HG03103 (cell line): ENCODE measurements around the gene MYH11.
"Not testable (repeated sequence)": the region's sequence is repeated elsewhere in the genome, so short reads cannot be mapped to it uniquely, and the experiment has no call there.

Experiments
- ATAC-seq: cut with Tn5 transposase; IDR thresholded peaks from one replicate; pipeline ENCODE4 v1.9.1; 2021; ENCODE audit warnings: low read depth; ENCODE audit not compliant: unreplicated experiment

Gene MYH11

DNA sequence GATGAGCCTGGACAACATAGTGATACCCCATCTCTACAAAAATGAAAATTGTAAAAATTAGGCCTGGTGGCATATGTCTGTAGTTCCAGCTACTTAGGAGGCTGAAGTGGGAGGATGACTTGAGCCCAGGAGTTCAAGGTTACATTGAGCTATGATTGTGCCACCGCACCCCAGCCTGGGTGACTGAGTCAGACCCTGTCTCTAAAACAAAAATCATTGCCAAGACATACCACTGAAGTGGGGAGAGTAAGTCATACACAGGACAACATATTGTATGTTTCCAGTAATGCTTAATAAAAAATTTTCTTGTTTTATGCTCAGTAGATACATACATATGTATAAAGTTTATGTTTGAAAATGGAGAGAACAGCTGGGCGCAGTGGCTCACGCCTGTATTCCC lies 167.5 kb downstream of the MYH11 start:
- no peak for ATAC-seq

DNA sequence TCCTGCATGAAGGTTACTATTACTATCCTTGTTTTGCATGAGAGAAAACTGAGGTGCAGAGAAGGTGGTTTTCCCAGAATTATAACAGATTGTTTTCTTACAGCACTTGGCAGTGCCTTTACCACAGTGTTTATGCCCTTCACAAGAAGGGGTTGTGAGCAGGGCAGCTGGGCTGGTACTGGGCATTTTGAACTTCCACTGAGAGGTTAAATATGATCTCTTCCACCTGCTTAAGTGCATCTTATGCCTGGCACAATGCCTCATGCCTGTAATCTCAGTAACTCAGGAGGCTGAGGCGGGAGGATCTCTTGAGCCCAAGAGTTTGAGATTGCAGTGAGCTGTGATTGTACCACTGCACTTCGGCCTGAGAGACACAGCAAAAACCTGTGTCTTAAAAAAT lies 170.5 kb downstream of the MYH11 start:
- ATAC-seq = no peak

DNA sequence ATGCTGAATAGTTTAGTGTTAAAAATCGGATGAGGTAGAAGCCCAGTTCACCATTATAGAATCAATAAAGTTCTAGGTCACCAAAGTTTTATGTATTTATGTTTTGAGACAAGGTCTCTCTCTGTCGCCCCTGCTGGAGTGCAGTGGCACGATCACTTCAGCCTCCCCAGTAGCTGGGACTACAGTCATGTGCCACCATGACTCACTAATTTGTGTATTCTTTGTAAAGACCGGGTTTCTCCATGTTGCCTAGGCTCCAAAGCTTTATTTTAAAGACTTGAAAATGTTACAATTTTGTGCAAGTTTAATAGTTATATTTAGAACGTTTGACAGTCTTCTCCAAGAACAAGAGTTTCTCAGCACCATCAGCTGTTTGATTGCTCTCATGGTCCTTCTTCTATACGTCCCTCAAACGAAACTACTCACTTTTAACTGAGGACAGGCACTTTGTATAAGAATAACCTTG lies 174.7 kb downstream of the MYH11 start:
- no peak for ATAC-seq

DNA sequence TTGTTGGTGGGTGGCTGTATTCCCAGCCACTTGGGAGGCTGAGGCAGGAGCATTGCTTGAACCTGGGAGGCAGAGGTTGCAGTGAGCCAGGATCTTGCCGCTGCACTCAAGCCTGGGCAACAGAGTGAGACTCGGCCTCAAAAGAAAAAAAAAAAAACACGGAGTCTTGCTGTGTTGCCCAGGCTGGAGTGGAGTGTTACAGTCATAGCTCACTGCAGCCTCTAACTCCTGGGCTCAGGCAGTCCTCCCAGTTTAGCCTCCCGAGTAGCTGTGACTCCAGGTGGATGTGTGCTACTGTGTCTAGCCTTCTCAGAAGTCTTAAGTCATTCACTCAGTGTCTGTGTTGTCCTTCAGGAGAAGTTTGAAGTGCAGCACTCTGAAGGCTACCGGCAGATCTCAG lies 179.4 kb downstream of the MYH11 start:
- no peak for ATAC-seq

DNA sequence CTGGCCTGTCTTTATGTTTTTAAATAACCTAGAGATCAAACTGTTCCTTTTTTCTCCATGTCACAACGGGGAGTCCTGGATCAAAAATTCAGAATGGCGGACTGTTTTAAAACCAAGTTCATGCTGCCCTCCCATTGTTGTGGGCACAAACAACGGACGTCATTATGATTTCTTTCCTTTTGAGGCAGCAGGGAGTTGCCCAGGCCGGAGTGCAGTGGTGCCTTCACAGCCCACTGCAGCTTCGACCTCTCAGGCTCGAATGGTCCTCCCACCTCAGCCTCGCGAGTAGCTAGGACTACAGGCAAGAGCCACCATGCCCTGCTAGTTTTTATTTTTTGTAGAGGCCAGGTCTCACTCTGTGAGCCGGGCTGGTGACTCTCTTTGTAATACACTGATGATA lies 180.3 kb downstream of the MYH11 start:
- no peak for ATAC-seq

DNA sequence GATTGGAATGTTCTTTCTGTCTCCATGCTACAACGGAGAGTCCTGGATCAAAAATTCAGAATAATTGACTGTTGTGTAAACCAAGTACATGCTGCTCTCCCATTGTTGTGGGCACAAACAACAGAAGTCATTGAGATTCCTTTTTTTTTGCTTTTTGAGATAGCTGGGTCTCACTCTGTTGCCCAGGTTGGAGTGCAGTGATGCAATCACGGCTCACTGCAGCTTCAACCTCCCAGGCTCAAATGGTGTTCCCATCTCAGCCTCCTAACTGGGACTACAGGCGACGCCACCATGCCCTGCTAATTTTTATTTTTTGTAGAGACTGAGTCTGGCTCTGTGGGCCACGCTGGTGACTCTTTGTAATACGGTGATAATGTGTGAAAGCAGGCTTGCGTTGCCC lies 182.3 kb downstream of the MYH11 start:
- ATAC-seq = no peak

DNA sequence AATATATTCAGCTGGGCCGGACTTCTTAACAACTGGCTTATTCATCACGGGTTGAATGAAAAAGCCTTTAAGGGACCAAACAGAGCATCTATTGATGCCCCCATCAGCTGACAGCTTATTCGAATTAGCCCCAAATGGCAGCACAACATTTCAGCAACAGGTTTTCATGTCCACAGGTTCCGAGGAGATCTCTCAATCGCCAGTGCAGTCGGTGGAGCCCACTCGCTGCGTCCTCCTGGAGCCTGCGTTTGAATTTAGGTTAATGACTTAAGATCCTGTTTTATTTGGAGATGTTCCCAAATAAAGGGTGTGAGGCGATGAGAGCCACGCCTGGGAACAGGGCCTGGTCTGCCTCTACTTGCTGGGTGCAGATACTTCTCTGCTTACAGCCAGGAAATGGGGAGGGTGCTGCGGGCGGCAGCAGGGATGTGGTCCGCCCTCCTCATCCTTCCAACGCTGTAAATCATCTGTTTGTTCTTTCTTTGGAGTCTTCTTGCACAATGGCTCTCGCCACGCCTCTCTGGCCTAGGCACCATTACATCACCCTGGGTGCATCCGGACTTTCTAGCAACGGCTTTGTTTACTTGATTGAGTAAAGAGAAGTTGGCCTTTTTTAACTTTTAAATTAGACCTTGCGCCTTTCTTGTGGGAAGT lies 184.2 kb downstream of the MYH11 start:
- no peak for ATAC-seq

DNA sequence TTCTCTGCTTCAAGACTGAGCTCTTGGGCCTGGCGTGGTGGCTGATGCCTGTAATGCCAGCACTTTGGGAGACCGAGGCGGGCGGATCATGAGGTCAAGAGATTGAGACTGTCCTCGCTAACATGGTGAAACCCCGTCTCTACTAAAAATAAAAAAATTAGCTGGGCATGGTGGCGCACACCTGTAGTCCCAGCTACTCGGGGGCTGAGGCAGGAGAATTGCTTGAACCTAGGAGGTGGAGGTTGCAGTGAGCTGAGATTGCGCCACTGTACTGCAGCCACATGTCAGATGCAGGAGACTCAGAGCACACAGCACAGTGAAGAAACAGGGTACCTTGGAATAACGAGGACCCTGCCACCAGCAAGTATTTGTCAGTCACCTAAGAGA lies 184.7 kb downstream of the MYH11 start:
- not testable (repeated sequence) for ATAC-seq

DNA sequence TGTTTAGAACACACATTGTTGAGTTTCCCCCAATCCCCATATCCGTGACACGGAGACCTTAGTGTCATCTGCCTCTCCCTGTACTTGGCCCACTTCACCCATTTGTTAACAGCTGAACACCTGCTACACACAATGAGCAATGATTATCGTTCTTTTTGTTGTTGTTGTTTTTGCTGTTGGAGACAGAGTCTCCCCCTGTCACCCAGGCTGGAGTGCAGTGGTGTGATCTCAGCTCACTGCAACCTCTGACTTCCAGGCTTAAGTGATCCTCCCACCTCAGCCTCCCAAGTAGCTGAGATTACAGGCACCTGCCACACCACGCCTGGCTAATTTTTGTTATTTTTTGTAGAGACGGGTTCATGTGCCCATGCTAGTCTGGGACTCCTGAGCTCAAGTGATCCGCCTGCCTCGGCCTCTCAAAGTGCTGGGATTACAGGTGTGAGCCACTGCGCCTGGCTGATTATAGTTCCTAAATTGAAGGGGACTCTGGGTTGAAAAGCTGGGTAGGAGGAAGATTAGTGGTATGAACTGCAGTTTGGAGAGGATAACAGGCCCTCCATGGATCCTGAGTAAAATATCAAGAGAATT lies 185.2 kb downstream of the MYH11 start:
- ATAC-seq = no peak

DNA sequence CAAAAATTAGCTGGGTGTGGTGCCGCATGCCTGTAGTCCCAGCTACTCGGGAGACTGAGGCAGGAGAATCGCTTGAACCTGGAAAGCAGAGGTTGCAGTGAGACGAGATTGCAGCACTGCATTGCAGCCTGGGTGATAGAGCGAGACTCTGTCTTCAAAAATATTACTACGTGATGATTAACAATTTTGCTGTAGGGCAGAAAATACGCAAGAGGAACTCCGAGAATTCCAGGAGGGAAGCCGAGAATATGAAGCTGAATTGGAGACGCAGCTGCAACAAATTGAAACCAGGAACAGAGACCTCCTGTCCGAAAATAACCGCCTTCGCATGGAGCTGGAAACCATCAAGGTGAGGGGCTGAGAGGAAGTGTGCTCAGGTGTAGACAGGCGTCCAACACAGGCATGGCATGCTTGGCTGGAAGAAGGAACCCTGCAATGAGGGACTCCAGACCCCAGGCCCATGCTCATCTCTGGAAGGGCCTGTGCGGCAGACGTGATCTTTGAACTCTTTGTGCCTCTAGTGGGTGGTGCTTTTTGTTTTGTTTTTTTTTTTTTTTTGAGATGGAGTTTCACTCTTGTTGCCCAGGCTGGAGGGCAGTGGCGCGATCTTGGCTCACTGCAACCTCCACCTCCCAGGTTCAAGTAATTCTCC lies 189.6 kb downstream of the MYH11 start:
- no peak for ATAC-seq

DNA sequence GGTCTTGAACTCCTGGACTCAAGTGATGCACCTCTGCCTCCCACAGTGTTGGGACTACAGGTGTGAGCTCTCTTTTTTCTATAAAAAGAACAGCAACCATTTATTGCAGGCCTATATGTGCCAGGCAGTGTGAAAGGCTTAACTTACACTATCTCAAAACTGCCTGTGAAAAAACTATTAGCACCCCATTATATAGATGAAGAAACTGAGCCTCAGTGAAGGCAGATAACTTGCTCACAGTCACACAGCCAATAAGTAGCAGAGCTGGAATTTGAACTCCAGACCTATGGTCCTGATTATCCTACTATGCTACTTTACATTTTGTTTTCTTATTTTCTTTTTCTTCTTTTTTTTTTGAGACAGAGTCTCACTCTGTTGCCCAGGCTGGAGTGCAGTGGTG lies 191.7 kb downstream of the MYH11 start:
- ATAC-seq = no peak

DNA sequence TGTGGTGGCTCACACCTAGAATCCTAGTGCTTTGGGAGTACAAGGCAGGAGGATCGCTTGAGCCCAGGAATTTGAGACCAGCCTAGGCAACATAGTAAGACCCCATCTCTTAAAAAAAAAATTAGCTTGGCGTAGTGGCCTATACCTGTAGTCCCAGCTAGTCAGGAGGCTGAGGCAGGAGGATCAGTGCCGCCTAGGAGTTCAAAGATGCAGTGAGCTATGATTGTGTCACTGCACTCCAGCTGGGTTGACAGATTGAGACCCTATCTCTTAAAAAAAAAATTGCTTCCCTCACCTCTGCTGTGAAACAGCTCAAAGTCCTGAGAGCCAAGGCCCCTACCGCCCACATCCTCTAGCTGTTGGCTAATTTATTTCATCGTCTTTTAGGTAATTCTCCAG lies 196.6 kb downstream of the MYH11 start:
- ATAC-seq = no peak

DNA sequence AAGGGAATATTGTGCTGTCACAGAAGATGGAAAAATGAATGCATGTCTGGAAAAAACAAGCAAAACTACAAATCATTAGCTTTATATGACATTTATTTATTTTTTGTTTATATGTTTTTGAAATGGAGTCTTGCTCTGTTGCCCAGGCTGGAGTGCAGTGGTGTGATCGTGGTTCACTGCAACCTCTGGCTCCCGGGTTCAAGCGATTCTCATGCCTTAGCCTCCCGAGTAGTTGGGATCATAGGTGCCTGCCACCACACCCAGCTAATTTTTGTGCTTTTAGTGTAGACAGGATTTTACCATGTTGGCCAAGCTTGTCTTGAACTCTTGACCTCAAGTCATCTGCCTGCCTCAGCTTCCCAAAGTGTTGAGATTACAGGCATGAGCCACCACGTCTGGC lies 198.3 kb downstream of the MYH11 start:
- ATAC-seq = no peak

DNA sequence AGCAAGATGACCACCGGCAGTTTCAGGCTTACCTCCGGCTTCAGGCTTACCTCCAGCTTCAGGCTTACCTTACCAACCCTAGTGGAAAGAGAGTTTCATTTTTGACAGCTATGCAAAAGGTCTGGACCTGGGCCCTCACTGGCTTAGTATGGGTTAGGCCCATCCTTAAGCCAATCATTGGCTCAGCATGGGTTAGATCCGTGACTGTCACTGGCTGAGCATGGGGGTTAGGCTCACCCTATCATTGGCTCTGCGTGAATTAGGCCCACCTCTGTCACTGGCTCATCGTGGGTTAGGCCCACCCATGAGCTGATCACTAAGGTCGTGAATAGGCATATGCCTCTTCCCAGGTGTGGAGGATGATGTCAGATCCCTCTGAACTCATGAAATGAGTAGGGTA lies 198.7 kb downstream of the MYH11 start:
- no peak for ATAC-seq

DNA sequence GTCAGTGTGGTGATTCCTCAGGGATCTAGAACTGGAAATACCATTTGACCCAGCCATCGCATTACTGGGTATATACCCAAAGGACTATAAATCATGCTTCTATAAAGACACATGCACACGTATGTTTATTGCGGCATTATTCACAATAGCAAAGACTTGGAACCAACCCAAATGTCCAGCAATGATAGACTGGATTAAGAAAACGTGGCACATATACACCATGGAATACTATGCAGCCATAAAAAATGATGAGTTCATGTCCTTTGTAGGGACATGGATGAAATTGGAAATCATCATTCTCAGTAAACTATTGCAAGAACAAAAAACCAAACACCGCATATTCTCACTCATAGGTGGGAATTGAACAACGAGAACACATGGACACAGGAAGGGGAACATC lies 201.3 kb downstream of the MYH11 start:
- ATAC-seq = not testable (repeated sequence)

DNA sequence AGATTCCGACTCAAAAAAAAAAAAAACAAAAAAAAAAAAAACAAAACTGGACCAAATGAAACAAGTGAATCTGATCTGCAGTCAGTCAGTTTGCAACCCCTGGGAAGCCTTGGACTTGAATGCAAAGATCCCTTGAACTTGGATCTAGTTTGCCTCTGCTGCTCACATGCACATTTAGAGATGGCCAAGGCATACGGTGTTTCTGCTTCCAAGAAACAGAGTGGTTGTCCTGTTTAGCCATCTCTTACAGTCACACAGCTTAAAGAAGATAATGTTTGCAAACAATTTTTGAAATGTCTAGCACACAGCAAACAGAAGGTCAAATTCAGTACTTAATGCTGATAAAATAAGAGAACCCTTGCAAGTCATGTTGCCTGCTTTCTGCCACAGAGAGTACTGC lies 202.2 kb downstream of the MYH11 start:
- ATAC-seq = no peak

DNA sequence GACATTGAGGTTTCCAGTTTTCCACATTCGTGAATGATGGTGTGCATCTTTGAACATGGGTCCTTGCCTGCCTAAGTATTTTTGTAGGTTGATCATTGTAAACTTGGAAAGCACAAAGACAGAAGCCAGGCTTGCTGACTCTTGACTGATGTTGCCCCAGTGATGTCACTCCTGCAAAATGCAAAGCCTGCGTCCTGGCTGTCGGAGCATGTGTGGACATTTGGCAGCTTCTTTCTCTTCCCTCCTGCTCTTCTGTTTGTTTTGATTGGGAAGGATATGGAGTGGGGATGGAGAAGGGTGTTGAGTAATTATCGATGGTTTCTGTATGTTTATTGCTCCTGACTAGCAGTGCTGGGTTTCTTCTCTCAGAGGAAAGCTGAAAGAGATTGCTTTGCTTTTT lies 203.6 kb downstream of the MYH11 start:
- ATAC-seq = no peak
